HL-60 (cell line): ENCODE data around the gene GNAQ.

Source experiments
- DNase-seq, 2 experiments: peaks; one replicate each; pipeline ENCODE4 v3.0.0-alpha.2; 2010 to 2020; ENCODE audit warnings: low read depth in 1 of 2, low spot score in 1 of 2
- H3K27ac ChIP-seq: fragments of 250-450 bp; sonication (Bioruptor Pico); replicated peaks from 2 replicates; pipeline ENCODE4 v1.5.1; 2020; ENCODE audit warnings: mild to moderate bottlenecking, moderate library complexity
- H3K27me3 ChIP-seq: fragments of 250-450 bp; sonication (Bioruptor Pico); 2 replicates; pipeline ENCODE4 v1.5.1; 2021; ENCODE audit warnings: mild to moderate bottlenecking, moderate library complexity; ENCODE audit not compliant: insufficient read depth, poor library complexity, severe bottlenecking
- H3K4me3 ChIP-seq: replicated peaks from 2 replicates; pipeline ENCODE4 v1.5.1; 2011; ENCODE audit warnings: mild to moderate bottlenecking, control low read depth, low read length; ENCODE audit not compliant: insufficient read depth
- GABPA ChIP-seq: IDR thresholded peaks from 2 replicates; pipeline ENCODE4 v1.6.1; 2012; ENCODE audit warnings: low read depth
- POLR2AphosphoS5 ChIP-seq: IDR thresholded peaks from 2 replicates; pipeline ENCODE4 v1.6.1; 2012; ENCODE audit warnings: low read depth
- SPI1 ChIP-seq: IDR thresholded peaks from 2 replicates; pipeline ENCODE4 v1.6.1; 2012; ENCODE audit warnings: low read depth, mild to moderate bottlenecking, borderline replicate concordance
- TF ChIP-seq, protein P1 (sequence below): IDR thresholded peaks from one replicate; pipeline ENCODE4 v1.5.1; 2011; ENCODE audit warnings: low read length, control low read depth, inconsistent platforms; ENCODE audit not compliant: insufficient read depth
- TF ChIP-seq, protein P2 (sequence below): IDR thresholded peaks from 2 replicates; pipeline ENCODE4 v1.6.1; 2012; ENCODE audit warnings: low read depth; ENCODE audit not compliant: insufficient replicate concordance

The GNAQ gene

DNA sequence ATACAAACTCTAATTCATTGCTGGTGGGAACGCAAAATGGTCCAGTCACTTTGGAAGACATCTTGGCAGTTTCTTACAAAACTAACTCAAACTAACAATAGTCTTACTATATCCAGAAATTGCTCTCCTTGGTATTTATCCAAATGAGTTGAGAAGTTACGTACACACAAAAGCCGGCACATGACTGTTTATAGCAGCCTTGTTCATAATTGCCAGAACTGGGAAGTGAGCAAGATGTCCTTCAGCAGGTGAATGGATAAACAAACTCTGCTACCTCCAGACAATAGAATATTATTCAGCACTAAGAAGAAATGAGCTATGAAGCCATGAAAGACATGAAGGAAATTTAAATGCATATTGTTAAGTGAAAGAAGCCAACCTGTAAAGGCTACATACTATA is 17.9 kb upstream of the GNAQ start:
- no peak for TF ChIP-seq POLR2AphosphoS5
- TF ChIP-seq SPI1, result no peak
- no peak for TF ChIP-seq GABPA
- TF ChIP-seq, protein P1, sequence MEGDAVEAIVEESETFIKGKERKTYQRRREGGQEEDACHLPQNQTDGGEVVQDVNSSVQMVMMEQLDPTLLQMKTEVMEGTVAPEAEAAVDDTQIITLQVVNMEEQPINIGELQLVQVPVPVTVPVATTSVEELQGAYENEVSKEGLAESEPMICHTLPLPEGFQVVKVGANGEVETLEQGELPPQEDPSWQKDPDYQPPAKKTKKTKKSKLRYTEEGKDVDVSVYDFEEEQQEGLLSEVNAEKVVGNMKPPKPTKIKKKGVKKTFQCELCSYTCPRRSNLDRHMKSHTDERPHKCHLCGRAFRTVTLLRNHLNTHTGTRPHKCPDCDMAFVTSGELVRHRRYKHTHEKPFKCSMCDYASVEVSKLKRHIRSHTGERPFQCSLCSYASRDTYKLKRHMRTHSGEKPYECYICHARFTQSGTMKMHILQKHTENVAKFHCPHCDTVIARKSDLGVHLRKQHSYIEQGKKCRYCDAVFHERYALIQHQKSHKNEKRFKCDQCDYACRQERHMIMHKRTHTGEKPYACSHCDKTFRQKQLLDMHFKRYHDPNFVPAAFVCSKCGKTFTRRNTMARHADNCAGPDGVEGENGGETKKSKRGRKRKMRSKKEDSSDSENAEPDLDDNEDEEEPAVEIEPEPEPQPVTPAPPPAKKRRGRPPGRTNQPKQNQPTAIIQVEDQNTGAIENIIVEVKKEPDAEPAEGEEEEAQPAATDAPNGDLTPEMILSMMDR, result no peak
- TF ChIP-seq, protein P2, sequence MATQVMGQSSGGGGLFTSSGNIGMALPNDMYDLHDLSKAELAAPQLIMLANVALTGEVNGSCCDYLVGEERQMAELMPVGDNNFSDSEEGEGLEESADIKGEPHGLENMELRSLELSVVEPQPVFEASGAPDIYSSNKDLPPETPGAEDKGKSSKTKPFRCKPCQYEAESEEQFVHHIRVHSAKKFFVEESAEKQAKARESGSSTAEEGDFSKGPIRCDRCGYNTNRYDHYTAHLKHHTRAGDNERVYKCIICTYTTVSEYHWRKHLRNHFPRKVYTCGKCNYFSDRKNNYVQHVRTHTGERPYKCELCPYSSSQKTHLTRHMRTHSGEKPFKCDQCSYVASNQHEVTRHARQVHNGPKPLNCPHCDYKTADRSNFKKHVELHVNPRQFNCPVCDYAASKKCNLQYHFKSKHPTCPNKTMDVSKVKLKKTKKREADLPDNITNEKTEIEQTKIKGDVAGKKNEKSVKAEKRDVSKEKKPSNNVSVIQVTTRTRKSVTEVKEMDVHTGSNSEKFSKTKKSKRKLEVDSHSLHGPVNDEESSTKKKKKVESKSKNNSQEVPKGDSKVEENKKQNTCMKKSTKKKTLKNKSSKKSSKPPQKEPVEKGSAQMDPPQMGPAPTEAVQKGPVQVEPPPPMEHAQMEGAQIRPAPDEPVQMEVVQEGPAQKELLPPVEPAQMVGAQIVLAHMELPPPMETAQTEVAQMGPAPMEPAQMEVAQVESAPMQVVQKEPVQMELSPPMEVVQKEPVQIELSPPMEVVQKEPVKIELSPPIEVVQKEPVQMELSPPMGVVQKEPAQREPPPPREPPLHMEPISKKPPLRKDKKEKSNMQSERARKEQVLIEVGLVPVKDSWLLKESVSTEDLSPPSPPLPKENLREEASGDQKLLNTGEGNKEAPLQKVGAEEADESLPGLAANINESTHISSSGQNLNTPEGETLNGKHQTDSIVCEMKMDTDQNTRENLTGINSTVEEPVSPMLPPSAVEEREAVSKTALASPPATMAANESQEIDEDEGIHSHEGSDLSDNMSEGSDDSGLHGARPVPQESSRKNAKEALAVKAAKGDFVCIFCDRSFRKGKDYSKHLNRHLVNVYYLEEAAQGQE, result no peak
- DNase-seq, result no peak

DNA sequence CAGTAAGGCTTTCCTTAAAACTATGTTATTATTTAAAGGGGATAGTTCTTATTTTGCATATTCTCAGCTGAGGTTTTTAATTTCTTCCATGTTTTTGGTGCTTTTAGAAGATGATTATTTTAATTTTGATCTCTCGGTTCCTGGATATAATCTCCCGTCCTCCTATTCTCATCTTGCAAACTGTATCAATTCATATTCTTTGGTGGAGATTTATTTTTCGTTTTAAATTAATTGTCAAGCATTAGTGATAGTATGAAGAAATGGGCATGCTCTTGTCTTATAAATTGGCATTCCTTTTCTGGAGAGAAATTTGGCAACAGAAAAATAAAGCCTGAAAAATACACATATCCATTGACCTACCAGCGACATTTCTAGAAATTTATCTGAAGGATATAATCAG is 15.5 kb upstream of the GNAQ start:
- no peak for DNase-seq
- H3K27ac ChIP-seq, result no peak overlapping the region
- H3K4me3 ChIP-seq, result no peak overlapping the region
- TF ChIP-seq, protein P2, result no peak
- TF ChIP-seq GABPA, result no peak
- TF ChIP-seq POLR2AphosphoS5, result no peak
- TF ChIP-seq, protein P1, result no peak
- no peak for TF ChIP-seq SPI1
- no peaks in the 10 kb centered on the region for H3K27me3 ChIP-seq

More for the DNA sequence above, 17.9 kb upstream of the GNAQ start:
- Histone ChIP-seq H3K4me3 (no peak overlapping the region), H3K27me3 (no peaks in the 10 kb centered on the region), H3K27ac (no peak overlapping the region)

DNA sequence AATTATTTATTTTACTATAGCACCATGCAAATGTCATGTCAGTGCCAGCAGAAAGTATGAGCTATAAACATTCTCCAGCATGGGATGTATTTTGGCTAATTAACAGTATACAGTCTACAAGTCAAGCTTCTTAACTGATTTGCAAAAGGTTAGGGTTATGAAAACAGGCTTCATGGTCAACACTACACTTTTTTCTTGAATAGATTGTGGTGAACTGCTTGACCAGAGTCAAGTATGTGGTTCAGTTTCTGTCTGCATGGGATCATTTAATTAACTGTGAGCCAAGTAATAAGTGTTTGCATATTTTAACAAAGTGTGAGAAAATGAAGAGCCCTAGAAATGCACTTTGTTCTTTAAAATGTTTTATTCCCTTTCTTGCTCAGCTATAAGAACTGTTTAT is 14.5 kb upstream of the GNAQ start:
- TF ChIP-seq POLR2AphosphoS5 (no peak), GABPA (no peak), SPI1 (no peak)
- TF ChIP-seq, protein P2, result no peak
- TF ChIP-seq, protein P1, result no peak
- DNase-seq, result no peak
- no peaks in the 10 kb centered on the region for H3K27me3 ChIP-seq

More for the DNA sequence above, 14.5 kb upstream of the GNAQ start:
- Histone ChIP-seq H3K4me3 (no peak overlapping the region), H3K27ac (no peak overlapping the region)
